ENCODE results near the gene NSD1. TPM values are rescaled to one million over a fixed set of nuclear protein-coding genes. Genes with fewer than 3 reads are reported as not detected.

NSD1 gene
- total RNA-seq, 4 donors from 2014 or later, result 25.4 to 32.7 (median 29.0) TPM

- H3K27ac ChIP-seq, result peak overlapping the region in 1 of 4 donors; percentile 31
- intact Hi-C loops (cut with DNase I; ENCODE audit: low total_unique reads) (no loop called here), in situ Hi-C loops (cut with MboI; ENCODE audit: low sequenced_read_pairs in 4 of 4) (no loop called here)
- H3K4me3 ChIP-seq, result no peak overlapping the region
- no peak for ATAC-seq
- DNase-seq, result no peak
- peaks cover 0 to 9% of the 10 kb centered on the region in 2 donors for H3K4me1 ChIP-seq
- no peaks in the 10 kb centered on the region for H3K9me3 ChIP-seq
- H3K27me3 ChIP-seq, result peaks cover 5 to 12% (median 6%) of the 10 kb centered on the region in 3 donors
- TF ChIP-seq POLR2A (IDR thresholded peaks at IDR 0.05) (no peak), CTCF (IDR thresholded peaks at IDR 0.05 in 4 of 5, conservative IDR thresholded peaks at IDR 0.05 in 1 of 5) (no peak)
- no peaks in the 10 kb centered on the region for H3K36me3 ChIP-seq
These were observed 39.8 kb upstream of the NSD1 start for GRCh38 chr5:177093803-177094202.

- Histone ChIP-seq H3K4me3 (no peak overlapping the region), H3K36me3 (no peaks in the 10 kb centered on the region), H3K4me1 (peaks cover 0 to 9% of the 10 kb centered on the region in 2 donors), H3K27ac (peak overlapping the region in 3 of 4 donors; percentile 18 to 31 (median 30)), H3K9me3 (no peaks in the 10 kb centered on the region), H3K27me3 (peaks cover 2 to 12% (median 3%) of the 10 kb centered on the region in 3 donors)
- no peak for TF ChIP-seq CTCF (IDR thresholded peaks at IDR 0.05 in 4 of 5, conservative IDR thresholded peaks at IDR 0.05 in 1 of 5)
- TF ChIP-seq POLR2A (IDR thresholded peaks at IDR 0.05), result no peak
- intact Hi-C loops (cut with DNase I; ENCODE audit: low total_unique reads), result no loop called here
- in situ Hi-C loops (cut with MboI; ENCODE audit: low sequenced_read_pairs in 4 of 4), result no loop called here
- DNase-seq, result peak; percentile 55 to 73
- ATAC-seq, result peak; percentile 65 to 75
These were observed 39.1 kb upstream of the NSD1 start for GRCh38 chr5:177094224-177095087.

DNA sequence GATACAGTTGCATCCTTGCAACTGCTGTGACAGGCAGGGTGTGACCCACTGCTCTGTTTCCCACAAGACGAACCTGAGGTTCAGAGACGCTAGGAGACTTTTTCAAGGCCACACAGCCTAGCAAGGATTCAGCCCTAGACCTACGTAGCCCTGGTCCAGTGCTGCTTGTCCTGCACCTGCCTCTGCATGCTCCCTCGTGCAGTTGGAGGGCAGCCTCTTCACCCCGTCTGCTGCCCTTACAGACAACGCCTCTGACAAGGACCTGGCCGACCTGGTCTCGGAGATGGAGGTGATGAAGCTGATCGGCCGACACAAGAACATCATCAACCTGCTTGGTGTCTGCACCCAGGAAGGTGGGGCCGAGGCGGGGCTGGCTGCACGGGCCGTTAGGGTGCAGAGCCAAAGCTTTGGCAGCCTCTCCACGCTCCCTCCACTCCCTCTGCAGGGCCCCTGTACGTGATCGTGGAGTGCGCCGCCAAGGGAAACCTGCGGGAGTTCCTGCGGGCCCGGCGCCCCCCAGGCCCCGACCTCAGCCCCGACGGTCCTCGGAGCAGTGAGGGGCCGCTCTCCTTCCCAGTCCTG lies 38.4 kb upstream of the NSD1 start:
- no peaks in the 10 kb centered on the region for H3K36me3 ChIP-seq
- H3K27ac ChIP-seq, result peak overlapping the region in 1 of 4 donors; percentile 30
- ATAC-seq, result no peak
- no peak for DNase-seq
- H3K27me3 ChIP-seq, result peaks cover 0 to 12% (median 2%) of the 10 kb centered on the region in 3 donors
- peaks cover 0 to 9% of the 10 kb centered on the region in 2 donors for H3K4me1 ChIP-seq
- in situ Hi-C loops (cut with MboI; ENCODE audit: low sequenced_read_pairs in 4 of 4), result no loop called here
- TF ChIP-seq CTCF (IDR thresholded peaks at IDR 0.05 in 4 of 5, conservative IDR thresholded peaks at IDR 0.05 in 1 of 5), result no peak
- no peak for TF ChIP-seq POLR2A (IDR thresholded peaks at IDR 0.05)
- intact Hi-C loops (cut with DNase I; ENCODE audit: low total_unique reads), result no loop called here
- H3K4me3 ChIP-seq, result no peak overlapping the region
- no peaks in the 10 kb centered on the region for H3K9me3 ChIP-seq

- DNase-seq, result no peak
- no peak overlapping the region for H3K4me3 ChIP-seq
- no peak overlapping the region for H3K27ac ChIP-seq
- peaks cover 0 to 9% of the 10 kb centered on the region in 2 donors for H3K4me1 ChIP-seq
- intact Hi-C loops (cut with DNase I; ENCODE audit: low total_unique reads) (no loop called here), in situ Hi-C loops (cut with MboI; ENCODE audit: low sequenced_read_pairs in 4 of 4) (no loop called here)
- H3K36me3 ChIP-seq, result no peaks in the 10 kb centered on the region
- no peaks in the 10 kb centered on the region for H3K9me3 ChIP-seq
- ATAC-seq, result no peak
- TF ChIP-seq POLR2A (IDR thresholded peaks at IDR 0.05), result no peak
- H3K27me3 ChIP-seq, result peaks cover 2 to 9% (median 3%) of the 10 kb centered on the region in 3 donors
These were observed 37.2 kb upstream of the NSD1 start for GRCh38 chr5:177096162-177097015.

Data from gastrocnemius medialis (tissue), 4 donors.